ENCODE measurements around the gene AKT1. TPM values are rescaled to one million over a fixed set of nuclear protein-coding genes. Genes with fewer than 3 reads are reported as not detected.

AKT1 gene
- total RNA-seq, 1 experiment from 2014 or later, result 118 TPM

DNA sequence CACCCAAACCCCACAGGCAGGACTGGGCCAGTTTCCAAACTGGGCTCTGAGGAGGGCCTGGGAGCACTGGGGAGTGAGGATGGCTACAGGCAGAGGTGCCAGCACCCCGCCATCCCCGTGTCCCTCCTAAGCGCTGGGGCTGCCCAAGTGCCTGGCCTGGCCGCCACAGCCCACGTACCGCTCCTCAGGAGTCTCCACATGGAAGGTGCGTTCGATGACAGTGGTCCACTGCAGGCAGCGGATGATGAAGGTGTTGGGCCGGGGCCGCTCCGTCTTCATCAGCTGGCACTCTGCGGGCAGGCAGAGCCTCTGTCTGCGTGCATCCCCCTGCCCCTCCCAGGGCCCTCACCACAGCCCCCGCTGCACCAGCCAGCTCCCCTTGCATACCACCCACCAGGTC lies 19.1 kb downstream of the AKT1 start:
- Mint-ChIP-seq H3K4me3 (ENCODE audit: low read depth, unreplicated experiment) (no peak overlapping the region), H3K27ac (ENCODE audit: unreplicated experiment) (peak overlapping the region; percentile 34), H3K27me3 (ENCODE audit: unreplicated experiment) (no peaks in the 10 kb centered on the region), H3K36me3 (ENCODE audit: insufficient read depth, unreplicated experiment) (peaks cover 23% of the 10 kb centered on the region), H3K4me1 (ENCODE audit: low read depth, unreplicated experiment) (no peaks in the 10 kb centered on the region), H3K9me3 (ENCODE audit: low read depth, unreplicated experiment) (no peaks in the 10 kb centered on the region)
- TF ChIP-seq, protein P1, sequence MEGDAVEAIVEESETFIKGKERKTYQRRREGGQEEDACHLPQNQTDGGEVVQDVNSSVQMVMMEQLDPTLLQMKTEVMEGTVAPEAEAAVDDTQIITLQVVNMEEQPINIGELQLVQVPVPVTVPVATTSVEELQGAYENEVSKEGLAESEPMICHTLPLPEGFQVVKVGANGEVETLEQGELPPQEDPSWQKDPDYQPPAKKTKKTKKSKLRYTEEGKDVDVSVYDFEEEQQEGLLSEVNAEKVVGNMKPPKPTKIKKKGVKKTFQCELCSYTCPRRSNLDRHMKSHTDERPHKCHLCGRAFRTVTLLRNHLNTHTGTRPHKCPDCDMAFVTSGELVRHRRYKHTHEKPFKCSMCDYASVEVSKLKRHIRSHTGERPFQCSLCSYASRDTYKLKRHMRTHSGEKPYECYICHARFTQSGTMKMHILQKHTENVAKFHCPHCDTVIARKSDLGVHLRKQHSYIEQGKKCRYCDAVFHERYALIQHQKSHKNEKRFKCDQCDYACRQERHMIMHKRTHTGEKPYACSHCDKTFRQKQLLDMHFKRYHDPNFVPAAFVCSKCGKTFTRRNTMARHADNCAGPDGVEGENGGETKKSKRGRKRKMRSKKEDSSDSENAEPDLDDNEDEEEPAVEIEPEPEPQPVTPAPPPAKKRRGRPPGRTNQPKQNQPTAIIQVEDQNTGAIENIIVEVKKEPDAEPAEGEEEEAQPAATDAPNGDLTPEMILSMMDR (IDR thresholded peaks at IDR 0.05; ENCODE audit: unreplicated experiment), result no peak
- CTCF ChIA-PET, result interaction anchor here (0.7 kb wide), 1 partner anchor 198 kb away, joined by 8 read pairs; no protein-coding TSS in a partner anchor
- no TSS peak for BruUV-seq (replicated peaks)
- intact Hi-C loops (cut with micrococcal nuclease; ENCODE audit: unreplicated experiment), result no loop called here
- DNase-seq, result no peak

DNA sequence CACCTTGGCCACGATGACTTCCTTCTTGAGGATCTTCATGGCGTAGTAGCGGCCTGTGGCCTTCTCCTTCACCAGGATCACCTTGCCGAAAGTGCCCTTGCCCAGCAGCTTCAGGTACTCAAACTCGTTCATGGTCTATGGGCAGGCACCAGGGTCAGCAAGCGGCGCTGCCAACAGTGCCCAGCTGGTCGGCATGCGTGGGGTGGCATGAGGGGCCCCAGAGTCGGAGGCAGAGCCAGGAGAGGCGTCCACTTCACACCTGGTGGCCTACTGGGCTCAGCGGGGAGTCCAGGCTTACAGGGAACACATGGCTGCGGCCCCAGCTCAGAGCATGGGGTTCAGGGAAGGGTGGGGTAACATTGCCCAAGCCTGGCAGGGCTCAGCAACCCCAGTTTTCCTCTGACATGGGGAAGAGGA lies 20.5 kb downstream of the AKT1 start:
- intact Hi-C loops (cut with micrococcal nuclease; ENCODE audit: unreplicated experiment), result no loop called here
- TF ChIP-seq, protein P1 (IDR thresholded peaks at IDR 0.05; ENCODE audit: unreplicated experiment), result no peak
- Mint-ChIP-seq H3K4me3 (ENCODE audit: low read depth, unreplicated experiment) (no peak overlapping the region), H3K27me3 (ENCODE audit: unreplicated experiment) (no peaks in the 10 kb centered on the region), H3K9me3 (ENCODE audit: low read depth, unreplicated experiment) (no peaks in the 10 kb centered on the region), H3K4me1 (ENCODE audit: low read depth, unreplicated experiment) (no peaks in the 10 kb centered on the region), H3K36me3 (ENCODE audit: insufficient read depth, unreplicated experiment) (peaks cover 37% of the 10 kb centered on the region), H3K27ac (ENCODE audit: unreplicated experiment) (no peak overlapping the region)
- BruUV-seq (replicated peaks), result no TSS peak
- CTCF ChIA-PET, result no interaction called here
- no peak for DNase-seq

DNA sequence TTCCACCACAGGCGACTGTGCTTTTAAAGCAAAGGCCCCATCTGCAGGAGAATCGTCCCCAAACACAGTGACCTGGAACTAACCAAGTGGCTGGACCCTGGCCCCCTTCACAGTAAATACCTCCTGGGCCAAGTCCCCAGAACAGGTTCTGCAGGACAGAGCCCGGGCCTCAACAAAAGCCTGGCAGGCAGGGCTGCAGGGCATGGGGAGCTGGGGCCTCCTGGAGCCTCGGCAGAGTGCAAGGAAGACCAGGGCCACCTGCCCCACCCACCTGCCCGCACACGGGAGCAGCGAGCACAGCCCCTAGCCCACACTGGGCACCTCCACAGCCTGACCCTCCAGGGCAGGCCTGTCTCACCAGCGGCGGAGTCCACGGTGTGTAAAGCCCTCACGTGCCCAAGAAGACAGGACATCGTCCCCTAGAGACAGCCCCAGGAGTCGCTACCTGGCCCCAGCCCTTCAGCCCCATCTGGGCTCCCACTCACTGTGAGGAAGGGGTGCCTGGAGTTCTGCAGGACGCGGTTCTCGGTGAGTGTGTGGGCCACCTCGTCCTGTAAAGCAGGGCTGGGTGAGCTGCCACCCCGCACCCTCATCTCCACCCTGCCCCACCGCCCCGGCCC lies 21.0 kb downstream of the AKT1 start:
- H3K36me3 Mint-ChIP-seq (ENCODE audit: insufficient read depth, unreplicated experiment), result peaks cover 40% of the 10 kb centered on the region

DNA sequence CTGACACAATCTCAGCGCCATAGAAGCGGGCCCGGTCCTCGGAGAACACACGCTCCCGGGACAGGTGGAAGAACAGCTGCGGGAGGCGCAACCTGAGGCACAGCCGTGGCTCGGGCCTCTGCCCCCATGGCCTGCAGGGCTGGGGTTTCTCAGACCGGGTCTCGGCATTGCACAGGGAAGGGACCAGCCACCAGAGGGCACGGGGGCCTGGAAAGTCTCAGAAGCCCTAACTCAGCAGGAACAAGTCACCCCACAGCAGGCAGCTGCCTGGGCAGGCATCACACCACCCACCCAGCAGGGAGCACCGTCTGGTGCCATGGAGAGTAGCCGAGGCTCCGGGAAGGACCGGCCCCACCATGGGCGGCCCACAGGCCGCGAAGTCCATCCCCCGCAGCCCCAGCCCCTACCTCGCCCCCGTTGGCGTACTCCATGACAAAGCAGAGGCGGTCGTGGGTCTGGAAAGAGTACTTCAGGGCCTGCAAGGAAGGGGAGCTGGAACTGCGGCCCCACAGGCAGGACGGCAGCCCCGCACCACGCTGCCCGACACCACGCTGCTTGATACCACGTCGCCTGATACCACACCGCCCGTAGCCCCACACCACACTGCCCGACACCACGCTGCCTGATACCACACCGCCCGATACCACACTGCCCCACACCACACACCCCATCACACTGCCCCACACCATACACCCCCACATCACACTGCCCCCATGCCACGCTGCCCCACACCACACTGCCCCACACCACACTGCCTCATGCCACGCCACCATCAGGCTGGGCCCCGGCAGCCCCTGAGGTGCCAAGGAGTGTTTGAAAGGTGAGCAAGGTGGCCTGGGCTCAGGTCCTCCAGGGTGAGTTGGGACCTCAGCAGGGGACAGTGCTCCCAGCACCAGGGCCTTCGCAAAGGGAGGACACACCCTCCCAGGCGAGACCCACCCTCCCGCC lies 21.8 kb downstream of the AKT1 start:
- peaks cover 40% of the 10 kb centered on the region for H3K36me3 Mint-ChIP-seq (ENCODE audit: insufficient read depth, unreplicated experiment)
- intact Hi-C loops (cut with micrococcal nuclease; ENCODE audit: unreplicated experiment), result no loop called here
- H3K4me1 Mint-ChIP-seq (ENCODE audit: low read depth, unreplicated experiment), result no peaks in the 10 kb centered on the region
- CTCF ChIA-PET, result no interaction called here
- TF ChIP-seq, protein P1 (IDR thresholded peaks at IDR 0.05; ENCODE audit: unreplicated experiment), result no peak
- H3K27ac Mint-ChIP-seq (ENCODE audit: unreplicated experiment), result no peak overlapping the region
- no peak overlapping the region for H3K4me3 Mint-ChIP-seq (ENCODE audit: low read depth, unreplicated experiment)
- H3K9me3 Mint-ChIP-seq (ENCODE audit: low read depth, unreplicated experiment), result no peaks in the 10 kb centered on the region
- H3K27me3 Mint-ChIP-seq (ENCODE audit: unreplicated experiment), result no peaks in the 10 kb centered on the region
- DNase-seq, result no peak
- no TSS peak for BruUV-seq (replicated peaks)

More for the DNA sequence above, 21.0 kb downstream of the AKT1 start:
- TF ChIP-seq, protein P1 (IDR thresholded peaks at IDR 0.05; ENCODE audit: unreplicated experiment), result no peak
- DNase-seq, result no peak
- Mint-ChIP-seq H3K27me3 (ENCODE audit: unreplicated experiment) (no peaks in the 10 kb centered on the region), H3K4me1 (ENCODE audit: low read depth, unreplicated experiment) (no peaks in the 10 kb centered on the region), H3K27ac (ENCODE audit: unreplicated experiment) (no peak overlapping the region), H3K4me3 (ENCODE audit: low read depth, unreplicated experiment) (no peak overlapping the region), H3K9me3 (ENCODE audit: low read depth, unreplicated experiment) (no peaks in the 10 kb centered on the region)
- CTCF ChIA-PET, result no interaction called here
- no TSS peak for BruUV-seq (replicated peaks)
- intact Hi-C loops (cut with micrococcal nuclease; ENCODE audit: unreplicated experiment), result no loop called here
